NOMO-1 treated with dmso at 0.1 percent for 144 hours (cell line): ENCODE results near the gene HS3ST5.

Experiments
- DNase-seq: peaks from one replicate; lab custom pipeline; 2025; ENCODE audit not compliant: unreplicated experiment; lab: John Stamatoyannopoulos, UW

HS3ST5 gene

GRCh38 chr6:114342826-114343781 lies at the start of gene HS3ST5:
Gene HS3ST5 (minus strand): TSS chr6:114343023. CDS start chr6:114062845, 280,178 bp downstream.
- no peak for DNase-seq

GRCh38 chr6:114390176-114390575 lies 47.4 kb upstream of the HS3ST5 start:
- no peak for DNase-seq

GRCh38 chr6:114389111-114389510 lies 46.3 kb upstream of the HS3ST5 start:
- no peak for DNase-seq

DNA sequence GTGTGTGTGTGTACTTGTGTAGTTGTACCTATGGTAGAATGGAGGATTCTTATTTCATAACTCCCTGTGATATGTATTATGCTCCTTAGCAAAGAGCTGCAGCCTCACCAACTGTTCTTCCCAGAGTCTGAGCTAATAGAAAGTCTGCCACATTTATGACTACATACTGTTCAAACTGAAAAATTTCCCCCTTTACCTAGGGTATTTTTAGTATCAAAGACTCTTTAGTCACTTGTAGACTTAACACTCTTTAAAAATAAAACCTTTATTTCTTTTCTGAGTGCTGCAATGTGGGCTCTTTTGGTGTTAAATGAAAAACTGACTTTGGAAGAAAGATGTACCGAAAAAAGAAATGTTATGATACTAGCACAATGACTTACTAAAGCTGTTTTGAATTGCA lies 39.6 kb upstream of the HS3ST5 start:
- no peak for DNase-seq

GRCh38 chr6:114377881-114378280 lies 35.1 kb upstream of the HS3ST5 start:
- no peak for DNase-seq

DNA sequence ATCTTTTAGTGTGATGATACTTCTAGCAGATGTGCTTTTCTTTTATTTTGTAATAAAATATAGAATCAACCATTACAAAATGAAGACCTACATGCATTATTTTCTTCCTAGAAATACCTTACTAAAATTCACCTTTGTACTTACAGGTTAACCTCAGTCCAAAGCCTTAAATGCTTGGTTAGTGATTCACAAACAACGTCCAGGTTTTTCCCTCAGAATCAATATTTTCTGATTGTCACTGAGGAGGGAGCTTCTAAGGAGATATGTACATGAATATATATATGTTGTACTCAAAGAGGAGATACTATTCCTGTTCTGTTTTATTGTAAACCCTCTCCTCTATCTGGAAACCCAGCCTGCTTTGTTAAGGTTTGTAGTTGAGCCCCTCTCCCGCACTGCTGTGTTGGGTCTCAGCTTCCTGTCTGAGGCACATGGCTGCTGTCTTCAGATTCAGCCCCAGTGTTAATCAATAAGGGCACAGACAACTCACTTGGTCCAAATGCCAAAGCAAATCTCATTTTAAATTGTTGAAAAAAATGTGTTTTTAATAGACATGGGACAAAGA lies 33.9 kb upstream of the HS3ST5 start:
- no peak for DNase-seq

DNA sequence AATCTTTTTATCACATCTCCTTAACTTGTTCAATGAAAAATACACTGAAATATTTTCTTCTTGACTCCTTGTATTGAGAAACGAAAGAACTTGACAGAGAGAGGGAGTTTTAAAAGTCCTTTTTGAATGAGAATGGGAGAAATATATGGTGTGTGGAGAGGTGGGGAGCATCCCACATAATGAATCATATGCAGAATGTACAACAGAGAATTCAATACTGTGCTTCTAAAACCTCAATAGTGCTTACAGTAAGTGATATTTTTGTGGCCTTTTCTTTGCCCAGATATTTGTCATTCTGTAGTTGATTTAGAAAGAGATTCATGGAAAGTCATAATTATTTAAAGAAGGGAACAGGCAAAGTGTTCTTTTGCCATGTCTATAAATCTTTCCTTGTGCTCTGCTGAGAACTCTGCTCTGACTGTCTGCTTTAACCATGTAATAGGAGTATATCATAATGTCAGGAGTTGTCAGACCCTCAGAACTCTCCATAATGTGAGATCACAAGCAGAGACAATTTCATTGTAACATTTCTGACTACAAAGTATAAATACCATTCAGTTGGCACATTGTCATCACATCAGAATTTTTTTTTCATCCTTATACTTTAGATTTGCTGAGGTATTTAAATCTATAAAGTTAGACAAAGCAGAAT lies 32.8 kb upstream of the HS3ST5 start:
- DNase-seq: no peak

DNA sequence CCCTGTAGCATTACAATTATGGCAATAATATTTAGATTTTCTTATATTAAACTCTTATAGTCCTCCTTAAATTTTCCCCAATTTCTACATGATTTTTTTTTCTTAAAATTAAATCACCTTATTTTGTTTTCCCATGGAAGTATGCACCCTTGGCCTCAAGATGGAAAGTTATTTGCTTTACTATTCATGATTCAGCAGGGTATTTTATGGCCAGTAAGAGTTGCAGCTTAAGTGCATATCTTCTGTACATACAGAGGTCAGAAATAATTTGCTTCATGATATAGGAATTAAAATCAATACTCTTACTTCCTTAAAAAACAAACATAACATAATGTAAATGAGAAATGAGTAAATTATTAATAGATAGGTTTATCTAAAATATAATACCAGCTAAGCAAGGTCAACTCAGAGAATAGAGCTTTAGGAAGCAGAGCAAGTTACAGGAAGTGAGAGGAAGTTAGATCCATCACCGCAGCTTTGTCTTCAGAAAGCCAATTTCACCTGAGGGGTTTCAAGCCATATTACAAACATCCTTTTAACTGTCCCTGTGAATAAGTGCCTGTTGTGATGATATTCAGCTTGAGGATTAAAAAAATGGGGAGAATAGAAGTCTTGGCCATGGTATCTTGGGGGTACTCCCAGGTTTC lies 24.6 kb upstream of the HS3ST5 start:
- no peak for DNase-seq

DNA sequence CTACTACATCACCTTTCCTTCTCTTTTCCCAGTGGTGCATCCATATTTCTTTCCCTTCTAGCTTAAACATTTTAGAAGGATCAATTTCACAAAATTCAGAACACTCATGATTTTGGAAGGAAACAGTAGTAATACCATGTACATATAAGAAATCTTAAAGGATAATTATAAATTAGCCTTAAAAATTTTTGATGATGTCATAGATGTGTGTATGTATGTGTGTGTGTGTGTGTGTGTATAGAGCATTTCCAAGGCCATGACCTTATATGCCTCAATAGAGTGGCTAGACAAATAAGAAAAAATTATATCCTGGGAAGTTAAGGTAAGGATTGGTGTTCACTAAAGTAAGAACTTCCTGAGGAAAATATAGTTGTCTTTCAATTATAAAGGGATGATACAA lies 24.1 kb upstream of the HS3ST5 start:
- DNase-seq: no peak

- no peak for DNase-seq
Observed at GRCh38 chr6:114364301-114364700, 21.5 kb upstream of the HS3ST5 start.

GRCh38 chr6:114362957-114363356 lies 20.1 kb upstream of the HS3ST5 start:
- DNase-seq: no peak

DNA sequence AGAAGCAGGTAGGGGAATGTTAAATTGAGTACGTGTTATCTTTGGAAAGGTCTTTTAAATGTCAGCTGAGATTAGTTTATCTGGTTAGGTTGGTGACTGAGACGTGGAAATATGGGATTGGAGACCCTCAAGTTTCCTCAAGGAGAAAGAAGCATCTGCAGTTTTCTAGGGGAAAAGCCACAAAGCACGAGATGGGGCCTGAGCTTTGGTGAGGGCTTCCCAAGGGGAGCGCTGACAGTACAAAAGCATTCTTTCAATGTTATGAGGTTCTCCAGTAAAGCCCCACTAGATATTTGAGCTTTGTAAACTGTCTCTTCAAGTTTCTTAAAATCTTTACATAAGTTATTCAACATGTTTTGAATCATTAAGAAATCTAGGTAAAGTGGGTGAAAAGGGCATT lies 19.6 kb upstream of the HS3ST5 start:
- no peak for DNase-seq

DNA sequence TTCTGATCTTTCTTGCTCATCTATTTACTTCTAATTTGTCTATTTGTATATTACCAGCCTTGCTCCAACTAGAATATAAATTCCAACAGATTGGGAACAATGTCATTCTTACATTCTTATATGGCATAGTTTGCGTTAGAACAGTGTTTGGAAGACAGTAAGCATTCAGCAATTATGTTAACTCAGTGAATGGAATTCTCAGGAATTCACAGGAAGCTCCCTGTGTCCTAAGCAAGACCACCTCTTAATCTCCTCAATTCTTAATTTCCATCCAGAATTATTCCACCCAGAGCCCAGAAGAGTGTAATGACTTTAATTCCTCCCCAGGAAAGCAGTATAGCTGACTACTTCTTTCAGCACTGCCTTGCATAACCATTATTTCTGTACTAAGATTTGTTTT lies 18.2 kb upstream of the HS3ST5 start:
- DNase-seq: no peak

DNA sequence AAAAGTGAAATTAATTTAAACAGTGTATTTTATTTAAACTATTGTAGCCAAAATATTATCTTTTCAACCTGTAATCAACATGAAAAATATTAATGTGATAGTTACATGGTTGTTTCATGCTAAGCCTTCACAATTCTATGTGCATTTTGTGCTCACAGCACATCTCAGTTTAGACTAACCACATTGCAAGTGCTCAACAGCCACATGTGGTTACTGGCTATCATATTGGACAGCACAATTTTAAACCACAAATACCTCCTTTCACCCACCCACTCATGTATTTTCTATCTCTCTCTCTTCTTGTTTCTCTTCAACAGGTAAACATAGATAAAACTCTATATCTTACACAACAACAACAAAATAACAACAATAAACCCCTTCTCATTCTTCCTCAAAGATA lies 12.5 kb upstream of the HS3ST5 start:
- DNase-seq: no peak

DNA sequence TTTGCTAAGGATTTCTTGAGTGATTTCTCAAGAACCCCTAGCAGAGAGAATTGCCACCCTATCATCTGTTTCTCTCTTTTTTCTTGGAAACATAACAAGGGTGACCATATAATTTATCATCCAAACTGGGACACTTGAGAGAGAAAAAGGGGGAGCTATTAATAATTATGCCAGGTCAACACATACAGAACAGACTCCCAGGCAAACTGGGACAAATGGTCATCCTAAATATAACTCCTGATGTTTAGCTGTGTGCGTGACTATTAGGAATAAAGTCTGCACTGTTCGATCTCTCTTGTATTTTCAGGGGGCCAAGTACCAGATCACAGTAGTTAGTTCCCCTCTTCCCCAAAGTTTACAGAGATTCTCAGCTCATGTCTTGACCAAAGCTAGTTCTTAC lies 11.7 kb upstream of the HS3ST5 start:
- no peak for DNase-seq

DNA sequence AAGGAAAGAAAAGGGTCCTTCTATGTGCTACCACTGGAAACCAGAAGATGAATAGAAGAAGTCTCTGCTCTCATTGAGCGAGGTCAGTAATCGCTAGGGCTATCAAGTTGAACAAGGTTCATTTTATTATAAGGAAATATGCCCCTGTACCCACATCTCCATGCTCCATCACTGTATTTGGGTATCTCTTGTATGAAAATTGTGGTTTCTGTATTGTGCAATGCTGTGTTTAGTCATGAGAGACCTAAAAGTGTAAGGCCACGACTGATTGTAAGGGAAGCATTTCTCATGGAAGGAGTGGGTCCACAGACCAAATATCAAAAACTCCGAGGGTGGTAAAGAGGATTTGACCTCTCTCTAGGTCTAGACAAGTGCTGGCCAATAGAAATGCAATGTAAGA lies 3.6 kb upstream of the HS3ST5 start:
- DNase-seq: no peak

DNA sequence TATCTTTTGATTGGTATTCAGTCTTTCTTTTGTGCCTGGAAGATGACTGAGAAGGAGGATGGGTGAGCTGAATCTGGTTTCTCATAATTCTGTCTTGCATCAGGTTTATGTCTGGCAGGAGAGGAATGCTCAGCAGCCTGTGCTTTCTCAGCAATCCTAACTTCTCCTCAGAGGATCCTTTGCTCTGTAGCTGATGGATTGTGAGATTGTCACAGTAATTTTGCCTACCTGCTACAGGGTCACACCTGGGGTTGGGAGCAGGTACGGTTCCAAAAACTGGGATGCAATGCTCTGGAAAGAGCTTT lies 2.1 kb upstream of the HS3ST5 start:
- no peak for DNase-seq

DNA sequence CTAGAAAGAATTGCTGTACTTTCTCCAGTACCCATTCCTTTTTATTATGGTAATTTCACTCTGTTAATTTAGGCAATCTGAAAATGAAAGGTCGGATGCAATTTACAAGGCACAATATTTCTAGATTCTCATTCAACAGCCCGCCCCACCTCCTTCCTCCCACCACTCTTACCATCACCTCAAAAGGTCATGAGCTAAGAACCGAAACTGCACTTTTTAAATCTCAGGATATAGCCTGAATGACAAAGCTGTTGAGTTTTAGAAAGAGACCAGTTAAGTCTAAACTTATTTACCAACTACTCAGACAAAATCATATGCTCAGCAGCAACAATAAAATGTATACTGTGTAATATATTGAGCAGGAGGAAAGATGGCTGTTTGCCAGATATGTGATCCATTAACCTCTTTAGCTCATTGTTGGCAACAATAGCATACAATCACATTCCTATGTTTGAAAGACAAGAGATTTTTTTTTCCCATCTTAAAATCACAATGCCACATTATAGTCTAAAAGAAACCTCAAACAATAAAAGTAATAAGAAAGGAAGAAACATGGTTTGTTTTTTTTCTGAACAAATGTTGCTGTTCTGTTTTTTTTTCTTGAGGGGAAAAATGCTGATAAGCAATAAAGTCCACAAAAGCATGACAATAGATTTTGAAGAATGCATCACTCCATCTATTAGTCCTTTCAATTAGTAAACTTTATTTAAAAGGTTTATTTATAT lies 1.6 kb upstream of the HS3ST5 start:
- no peak for DNase-seq

GRCh38 chr6:114343782-114344144 lies 940 bp upstream of the HS3ST5 start:
- no peak for DNase-seq

DNA sequence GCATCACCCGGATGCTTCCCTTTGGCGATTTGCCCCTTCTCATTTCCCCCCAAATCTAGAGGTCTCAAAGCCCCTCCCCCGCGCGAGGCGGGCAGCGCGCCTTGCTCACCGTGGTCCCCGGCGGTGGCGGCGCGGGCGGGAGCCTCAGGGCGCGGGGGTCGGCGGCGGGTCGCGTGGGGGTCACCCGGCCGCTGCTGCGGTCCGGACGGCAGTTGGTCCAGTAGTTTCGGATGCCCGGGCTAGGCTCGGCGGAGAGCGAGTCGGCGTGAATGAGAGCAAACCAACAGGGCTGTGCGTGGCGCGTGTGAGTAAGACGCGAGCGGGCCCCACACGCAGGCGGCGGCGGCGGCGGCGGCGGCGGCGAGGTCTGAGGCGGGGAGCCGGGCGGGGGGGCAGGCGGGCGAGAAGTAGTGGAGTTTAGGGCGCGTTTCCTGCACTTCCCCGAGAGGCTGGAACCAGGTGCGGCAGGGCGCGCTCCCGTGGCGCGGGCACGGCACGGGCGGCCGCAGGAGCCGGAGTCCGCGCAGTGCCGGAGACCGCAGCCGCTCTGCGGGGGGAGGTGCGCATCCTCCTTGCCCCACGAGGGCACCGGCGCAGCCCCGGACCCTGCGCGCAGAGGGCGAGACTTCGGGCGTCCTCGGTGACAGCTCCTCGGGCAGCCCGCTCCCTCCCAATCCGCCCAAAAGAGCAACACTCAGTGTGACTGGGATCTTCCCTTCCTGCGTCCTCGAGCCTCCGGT lies 567 bp downstream of the HS3ST5 start:
- no peak for DNase-seq

GRCh38 chr6:114339706-114340105 lies 3.1 kb downstream of the HS3ST5 start:
- no peak for DNase-seq
